RWPE2 (cell line): ENCODE measurements around the gene GIGYF2.
A peak's percentile ranks its signal among the peaks of the same experiment; 100 is the strongest.

Source experiments
- ATAC-seq: fragments of 200-7000 bp; cut with Tn5 transposase; 3 replicates; pipeline ENCODE4 v1.9.1; 2021; ENCODE audit warnings: low read depth
- DNase-seq: peaks from one replicate; pipeline ENCODE4 v3.0.0-alpha.2; 2020; ENCODE audit warnings: low spot score
- H3K27ac ChIP-seq: fragments of 450-650 bp; 2 replicates; pipeline ENCODE4 v1.5.1; 2017; ENCODE audit warnings: mild to moderate bottlenecking; ENCODE audit not compliant: poor library complexity, severe bottlenecking
- H3K27me3 ChIP-seq: fragments of 250-450 bp; sonication (Bioruptor Pico); 2 replicates; pipeline ENCODE4 v1.5.1; 2021; ENCODE audit warnings: mild to moderate bottlenecking, moderate library complexity; ENCODE audit not compliant: insufficient read depth, poor library complexity, severe bottlenecking
- H3K36me3 ChIP-seq: fragments of 250-450 bp; sonication (Bioruptor Pico); 2 replicates; pipeline ENCODE4 v1.5.1; 2020; ENCODE audit warnings: low read depth, mild to moderate bottlenecking, moderate library complexity
- H3K4me1 ChIP-seq: fragments of 250-450 bp; sonication (Bioruptor Pico); 2 replicates; pipeline ENCODE4 v1.5.1; 2021; ENCODE audit warnings: mild to moderate bottlenecking, moderate library complexity; ENCODE audit not compliant: insufficient read depth, poor library complexity, severe bottlenecking
- H3K4me3 ChIP-seq: fragments of 250-450 bp; sonication (Bioruptor Pico); 2 replicates; pipeline ENCODE4 v1.5.1; 2021; ENCODE audit warnings: mild to moderate bottlenecking, moderate library complexity; ENCODE audit not compliant: severe bottlenecking
- H3K9me3 ChIP-seq: fragments of 250-450 bp; sonication (Bioruptor Pico); 2 replicates; pipeline ENCODE4 v1.5.1; 2021; ENCODE audit warnings: mild to moderate bottlenecking, moderate library complexity; ENCODE audit not compliant: severe bottlenecking
- TF ChIP-seq, protein P1 (sequence below): fragments of 450-650 bp; IDR thresholded peaks from one replicate; pipeline ENCODE4 v1.5.1; 2017; ENCODE audit warnings: mild to moderate bottlenecking, moderate library complexity; ENCODE audit not compliant: poor library complexity, severe bottlenecking

GIGYF2 gene

DNA sequence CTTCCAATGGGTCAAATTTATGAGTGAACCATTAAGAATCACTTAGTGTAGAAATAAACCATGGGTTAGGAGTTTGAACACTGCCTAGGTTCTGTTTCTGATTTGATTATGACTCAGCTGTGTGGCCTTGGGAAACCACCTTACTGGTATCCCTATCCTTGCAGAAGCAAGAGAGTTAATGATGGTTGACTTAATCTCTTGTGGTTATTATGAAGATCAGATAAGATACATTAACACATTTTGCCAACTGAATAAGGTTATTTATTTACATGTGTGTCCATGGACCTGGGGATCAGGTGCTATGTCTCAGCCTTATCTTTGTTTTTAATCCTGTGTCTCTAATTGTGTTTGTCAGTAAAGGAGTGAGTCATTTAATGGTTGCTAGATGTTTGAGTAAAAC lies 84.6 kb downstream of the GIGYF2 start:
- Histone ChIP-seq H3K4me1 (no peaks in the 10 kb centered on the region), H3K4me3 (no peak overlapping the region), H3K9me3 (no peaks in the 10 kb centered on the region), H3K27ac (no peak overlapping the region), H3K27me3 (no peaks in the 10 kb centered on the region), H3K36me3 (peaks cover 48% of the 10 kb centered on the region)
- ATAC-seq = peak; percentile 52; the same call in 1 of the 3 replicates
- TF ChIP-seq, protein P1, sequence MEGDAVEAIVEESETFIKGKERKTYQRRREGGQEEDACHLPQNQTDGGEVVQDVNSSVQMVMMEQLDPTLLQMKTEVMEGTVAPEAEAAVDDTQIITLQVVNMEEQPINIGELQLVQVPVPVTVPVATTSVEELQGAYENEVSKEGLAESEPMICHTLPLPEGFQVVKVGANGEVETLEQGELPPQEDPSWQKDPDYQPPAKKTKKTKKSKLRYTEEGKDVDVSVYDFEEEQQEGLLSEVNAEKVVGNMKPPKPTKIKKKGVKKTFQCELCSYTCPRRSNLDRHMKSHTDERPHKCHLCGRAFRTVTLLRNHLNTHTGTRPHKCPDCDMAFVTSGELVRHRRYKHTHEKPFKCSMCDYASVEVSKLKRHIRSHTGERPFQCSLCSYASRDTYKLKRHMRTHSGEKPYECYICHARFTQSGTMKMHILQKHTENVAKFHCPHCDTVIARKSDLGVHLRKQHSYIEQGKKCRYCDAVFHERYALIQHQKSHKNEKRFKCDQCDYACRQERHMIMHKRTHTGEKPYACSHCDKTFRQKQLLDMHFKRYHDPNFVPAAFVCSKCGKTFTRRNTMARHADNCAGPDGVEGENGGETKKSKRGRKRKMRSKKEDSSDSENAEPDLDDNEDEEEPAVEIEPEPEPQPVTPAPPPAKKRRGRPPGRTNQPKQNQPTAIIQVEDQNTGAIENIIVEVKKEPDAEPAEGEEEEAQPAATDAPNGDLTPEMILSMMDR = no peak
- no peak for DNase-seq

- DNase-seq (no peak), ATAC-seq (no peak)
- no peak overlapping the region for H3K27ac ChIP-seq
Observed at GRCh38 chr2:232783278-232783677, 86.1 kb downstream of the GIGYF2 start.

DNA sequence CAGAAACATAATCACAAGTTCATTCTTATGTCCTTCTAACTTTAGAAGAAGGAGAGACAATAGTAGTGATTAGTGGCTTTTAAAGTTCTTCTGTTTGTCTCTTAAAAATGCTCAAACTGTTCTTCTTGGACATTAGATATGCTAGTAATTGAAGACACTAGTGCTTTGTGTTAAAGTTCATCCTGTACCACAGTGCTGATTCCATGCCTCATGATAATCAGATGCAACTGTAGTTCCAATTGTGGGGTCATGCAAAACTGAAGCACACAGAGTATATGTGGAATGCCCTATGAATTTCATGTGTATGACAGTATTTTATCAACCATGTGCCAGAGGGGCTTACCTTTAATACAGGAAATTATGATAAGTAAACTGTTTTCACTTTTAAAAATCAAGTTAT lies 90.7 kb downstream of the GIGYF2 start:
- Histone ChIP-seq H3K4me3 (no peak overlapping the region), H3K36me3 (peaks cover 76% of the 10 kb centered on the region), H3K27ac (no peak overlapping the region), H3K27me3 (no peaks in the 10 kb centered on the region), H3K4me1 (no peaks in the 10 kb centered on the region), H3K9me3 (no peaks in the 10 kb centered on the region)
- DNase-seq (no peak), ATAC-seq (no peak)
- TF ChIP-seq, protein P1 = no peak

More at GRCh38 chr2:232783278-232783677, 86.1 kb downstream of the GIGYF2 start:
- TF ChIP-seq, protein P1 = no peak
- Histone ChIP-seq H3K4me1 (no peaks in the 10 kb centered on the region), H3K27me3 (no peaks in the 10 kb centered on the region), H3K9me3 (no peaks in the 10 kb centered on the region), H3K36me3 (peaks cover 55% of the 10 kb centered on the region), H3K4me3 (no peak overlapping the region)

DNA sequence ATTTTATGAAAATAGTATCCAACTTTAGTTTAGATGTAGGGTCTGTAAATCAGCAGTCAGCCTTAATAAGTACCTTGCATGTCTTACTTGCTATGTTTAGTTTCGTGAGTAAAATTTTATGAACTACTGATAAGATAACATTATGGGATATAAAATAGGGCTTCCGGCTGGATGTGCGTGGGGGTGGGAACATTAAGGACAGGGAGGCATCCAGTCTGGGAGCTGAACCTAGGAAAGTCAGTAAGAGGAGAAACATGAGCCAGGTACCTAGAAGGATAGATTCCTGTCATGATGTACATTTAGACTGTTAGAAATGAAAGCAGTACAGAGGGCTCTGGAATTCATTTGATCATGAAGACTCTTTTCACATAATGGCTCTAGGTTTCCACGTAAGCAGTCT lies 92.0 kb downstream of the GIGYF2 start:
- TF ChIP-seq, protein P1 = no peak
- ATAC-seq = no peak
- Histone ChIP-seq H3K27me3 (no peaks in the 10 kb centered on the region), H3K9me3 (no peaks in the 10 kb centered on the region), H3K36me3 (peaks cover 85% of the 10 kb centered on the region), H3K4me1 (no peaks in the 10 kb centered on the region), H3K4me3 (no peak overlapping the region), H3K27ac (no peak overlapping the region)
- no peak for DNase-seq

DNA sequence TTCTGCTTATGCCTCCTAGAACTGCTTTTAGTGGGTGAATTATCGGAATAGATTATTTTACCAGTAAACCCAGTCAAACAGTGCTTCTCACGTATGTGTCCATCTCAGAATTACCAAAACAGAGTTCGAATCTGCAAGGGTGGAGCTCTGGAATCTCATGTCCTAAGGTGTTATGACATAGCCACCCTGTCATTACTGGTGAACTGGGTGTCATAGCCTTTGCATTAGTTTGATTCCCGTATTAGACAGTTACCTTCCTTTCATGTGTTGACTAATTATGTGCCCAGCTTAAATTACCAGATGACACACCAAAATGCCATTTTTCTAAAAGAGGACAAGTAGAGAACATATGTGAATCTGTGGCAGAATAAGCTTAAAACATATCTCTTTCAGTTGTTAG lies 94.4 kb downstream of the GIGYF2 start:
- no peak for DNase-seq
- ATAC-seq = no peak
- Histone ChIP-seq H3K27me3 (no peaks in the 10 kb centered on the region), H3K9me3 (no peaks in the 10 kb centered on the region), H3K36me3 (peaks cover 92% of the 10 kb centered on the region), H3K4me3 (no peak overlapping the region), H3K27ac (no peak overlapping the region), H3K4me1 (no peaks in the 10 kb centered on the region)
- TF ChIP-seq, protein P1 = no peak
